ENCODE measurements around the gene PCSK5. TPM values are rescaled to one million over a fixed set of nuclear protein-coding genes. Genes with fewer than 3 reads are reported as not detected.

Gene PCSK5
- total and polyA plus RNA-seq, 2 experiments from 2014 or later = 59.1 to 71.7 TPM

GRCh38 chr9:76138360-76138759, 247.9 kb downstream of the PCSK5 start:
- no peaks in the 10 kb centered on the region for H3K9me2 ChIP-seq (replicated peaks; ENCODE audit: insufficient read depth)
- TF ChIP-seq EZH2 (IDR thresholded peaks at IDR 0.05; ENCODE audit: borderline replicate concordance) = no peak
- TF ChIP-seq EZH2phosphoT487 (IDR thresholded peaks at IDR 0.05; ENCODE audit: low read depth, severe bottlenecking, unreplicated experiment) = no peak
- no peak for TF ChIP-seq CTCF (IDR thresholded peaks at IDR 0.05; ENCODE audit: poor library complexity)
- no peaks in the 10 kb centered on the region for H3K79me2 ChIP-seq
- no peak overlapping the region for H3K27ac ChIP-seq
- H3K9me3 ChIP-seq (ENCODE audit: low read depth) = no peaks in the 10 kb centered on the region
- no peak for DNase-seq (ENCODE audit: low spot score)
- no peak overlapping the region for H2AFZ ChIP-seq
- no peaks in the 10 kb centered on the region for H3K4me1 ChIP-seq (ENCODE audit: insufficient read depth)
- 70% methylated on average over 4 of the region's 4 CpGs for WGBS (ENCODE audit: low lambda C conversion rate, missing lambda C conversion rate)
- H3K36me3 ChIP-seq (replicated peaks; ENCODE audit: insufficient read depth, low read depth) = no peaks in the 10 kb centered on the region
- H4K20me1 ChIP-seq (ENCODE audit: insufficient read depth, poor library complexity, severe bottlenecking) = no peaks in the 10 kb centered on the region
- H3K4me2 ChIP-seq = no peak overlapping the region
- H3K27me3 ChIP-seq = no peaks in the 10 kb centered on the region
- no peak overlapping the region for H3K4me3 ChIP-seq

- H3K27ac ChIP-seq = no peak overlapping the region
- no peaks in the 10 kb centered on the region for H3K9me2 ChIP-seq (replicated peaks; ENCODE audit: insufficient read depth)
- no peak overlapping the region for H3K4me3 ChIP-seq
- no peaks in the 10 kb centered on the region for H3K79me2 ChIP-seq
- H3K36me3 ChIP-seq (replicated peaks; ENCODE audit: insufficient read depth, low read depth) = no peaks in the 10 kb centered on the region
- DNase-seq (ENCODE audit: low spot score) = no peak
- TF ChIP-seq EZH2 (IDR thresholded peaks at IDR 0.05; ENCODE audit: borderline replicate concordance) (no peak), EZH2phosphoT487 (IDR thresholded peaks at IDR 0.05; ENCODE audit: low read depth, severe bottlenecking, unreplicated experiment) (no peak), CTCF (IDR thresholded peaks at IDR 0.05; ENCODE audit: poor library complexity) (no peak)
- no peaks in the 10 kb centered on the region for H3K27me3 ChIP-seq
- H3K9me3 ChIP-seq (ENCODE audit: low read depth) = no peaks in the 10 kb centered on the region
- H4K20me1 ChIP-seq (ENCODE audit: insufficient read depth, poor library complexity, severe bottlenecking) = no peaks in the 10 kb centered on the region
- 91% methylated on average over 5 of the region's 5 CpGs for WGBS (ENCODE audit: low lambda C conversion rate, missing lambda C conversion rate)
- H3K4me1 ChIP-seq (ENCODE audit: insufficient read depth) = no peaks in the 10 kb centered on the region
- no peak overlapping the region for H3K4me2 ChIP-seq
- H2AFZ ChIP-seq = no peak overlapping the region
These were observed 253.4 kb downstream of the PCSK5 start for GRCh38 chr9:76143834-76144233.

- Histone ChIP-seq H3K36me3 (replicated peaks; ENCODE audit: insufficient read depth, low read depth) (no peaks in the 10 kb centered on the region), H3K27me3 (no peaks in the 10 kb centered on the region), H3K4me2 (no peak overlapping the region), H3K9me3 (ENCODE audit: low read depth) (no peaks in the 10 kb centered on the region), H4K20me1 (ENCODE audit: insufficient read depth, poor library complexity, severe bottlenecking) (no peaks in the 10 kb centered on the region), H3K4me1 (ENCODE audit: insufficient read depth) (no peaks in the 10 kb centered on the region), H2AFZ (no peak overlapping the region), H3K79me2 (no peaks in the 10 kb centered on the region), H3K9me2 (replicated peaks; ENCODE audit: insufficient read depth) (no peaks in the 10 kb centered on the region), H3K4me3 (no peak overlapping the region), H3K27ac (no peak overlapping the region)
- DNase-seq (ENCODE audit: low spot score) = no peak
- WGBS (ENCODE audit: low lambda C conversion rate, missing lambda C conversion rate) = 69% methylated on average over 6 of the region's 6 CpGs
- TF ChIP-seq EZH2 (IDR thresholded peaks at IDR 0.05; ENCODE audit: borderline replicate concordance) (no peak), EZH2phosphoT487 (IDR thresholded peaks at IDR 0.05; ENCODE audit: low read depth, severe bottlenecking, unreplicated experiment) (no peak), CTCF (IDR thresholded peaks at IDR 0.05; ENCODE audit: poor library complexity) (no peak)
These were observed 259.5 kb downstream of the PCSK5 start for GRCh38 chr9:76150013-76150412.

GRCh38 chr9:76151267-76151666, 260.8 kb downstream of the PCSK5 start:
- Histone ChIP-seq H3K27me3 (no peaks in the 10 kb centered on the region), H3K9me3 (ENCODE audit: low read depth) (no peaks in the 10 kb centered on the region), H4K20me1 (ENCODE audit: insufficient read depth, poor library complexity, severe bottlenecking) (no peaks in the 10 kb centered on the region), H3K27ac (no peak overlapping the region), H3K4me3 (no peak overlapping the region), H3K4me1 (ENCODE audit: insufficient read depth) (no peaks in the 10 kb centered on the region), H2AFZ (no peak overlapping the region), H3K36me3 (replicated peaks; ENCODE audit: insufficient read depth, low read depth) (no peaks in the 10 kb centered on the region), H3K79me2 (no peaks in the 10 kb centered on the region), H3K9me2 (replicated peaks; ENCODE audit: insufficient read depth) (no peaks in the 10 kb centered on the region), H3K4me2 (no peak overlapping the region)
- DNase-seq (ENCODE audit: low spot score) = no peak
- WGBS (ENCODE audit: low lambda C conversion rate, missing lambda C conversion rate) = 75% methylated on average over 5 of the region's 5 CpGs
- no peak for TF ChIP-seq EZH2 (IDR thresholded peaks at IDR 0.05; ENCODE audit: borderline replicate concordance)
- no peak for TF ChIP-seq CTCF (IDR thresholded peaks at IDR 0.05; ENCODE audit: poor library complexity)
- no peak for TF ChIP-seq EZH2phosphoT487 (IDR thresholded peaks at IDR 0.05; ENCODE audit: low read depth, severe bottlenecking, unreplicated experiment)
